G401.6 (cell line): ENCODE results near the gene FAF1.
A peak's percentile ranks its signal among the peaks of the same experiment; 100 is the strongest.
"Not testable (repeated sequence)": the region's sequence is repeated elsewhere in the genome, so short reads cannot be mapped to it uniquely, and the experiment has no call there.

Source experiments
- FAIRE-seq: peaks from 2 replicates; lab custom pipeline; 2012; peaks lifted over from hg19 to GRCh38; lab: Jason Lieb, UNC

Gene FAF1

DNA sequence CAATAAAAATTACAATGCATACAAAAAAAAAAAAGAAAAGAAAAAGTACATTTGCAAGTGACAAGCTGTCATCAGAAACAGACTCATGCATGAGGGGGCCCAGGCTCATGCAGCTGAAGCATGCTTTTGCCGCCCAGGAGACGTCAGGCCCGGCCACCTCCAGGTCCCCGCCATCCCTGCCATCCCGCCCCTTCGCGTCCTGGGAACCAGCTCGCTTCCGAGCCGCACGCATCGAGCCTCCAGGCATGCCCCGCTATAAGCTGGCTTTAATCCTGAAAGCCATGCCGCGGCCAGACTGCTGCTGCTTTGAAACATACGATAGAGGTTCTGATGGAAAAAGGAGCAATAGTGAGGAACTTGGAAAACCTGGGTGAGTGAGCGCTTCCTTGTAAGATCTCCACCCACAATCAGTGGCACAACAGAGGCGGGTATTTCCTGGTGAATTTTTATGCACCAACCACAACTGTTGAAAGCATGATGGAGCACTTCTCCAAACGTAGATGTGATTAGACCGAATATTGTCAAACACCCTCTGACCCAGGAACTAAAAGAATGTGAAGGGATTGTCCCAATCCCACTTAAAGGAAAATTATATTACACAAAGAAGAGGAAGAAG is 113.7 kb downstream of the FAF1 start:
- no peak for FAIRE-seq

- no peak for FAIRE-seq
Observed at GRCh38 chr1:50841791-50842387, 118.2 kb downstream of the FAF1 start.

- FAIRE-seq = no peak
Observed at GRCh38 chr1:50836117-50836516, 124.0 kb downstream of the FAF1 start.

- FAIRE-seq = no peak
Observed at GRCh38 chr1:50833216-50833615, 126.9 kb downstream of the FAF1 start.

- FAIRE-seq = no peak
Observed at GRCh38 chr1:50832167-50832566, 127.9 kb downstream of the FAF1 start.

DNA sequence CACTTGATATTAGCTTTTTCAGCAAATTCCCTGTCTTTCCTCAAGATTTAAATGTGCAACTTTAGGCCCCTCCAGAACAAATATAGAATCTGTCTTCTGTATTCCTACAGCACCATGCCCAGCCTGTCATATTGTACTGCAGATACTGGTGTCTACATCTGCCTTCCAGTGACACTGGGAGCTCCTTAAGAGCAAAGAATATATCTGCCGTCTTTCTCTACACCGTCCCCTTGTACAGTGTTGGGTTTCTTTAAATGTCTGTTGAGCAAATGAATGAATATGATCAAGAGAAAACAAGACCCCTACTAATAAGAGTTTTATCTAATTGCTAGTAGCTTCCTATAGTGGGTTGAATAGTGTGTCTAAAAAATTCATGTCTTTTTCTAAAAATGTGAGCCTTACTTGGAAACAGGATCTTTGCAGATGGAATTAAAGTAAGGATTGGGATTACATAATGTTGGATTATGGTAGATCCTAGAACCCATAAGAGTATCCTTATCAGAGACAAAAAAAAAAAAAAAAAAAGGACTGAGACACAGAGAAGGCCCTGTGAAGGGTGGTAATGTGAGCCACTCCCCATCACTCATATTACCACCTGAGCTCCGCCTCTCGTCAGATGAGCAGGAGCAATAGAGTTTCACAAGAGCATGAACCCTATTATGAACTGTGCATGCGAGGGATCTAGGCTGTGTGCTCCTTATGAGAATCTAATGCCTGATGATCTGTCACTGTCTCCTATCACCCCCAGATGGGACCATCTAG is 128.6 kb downstream of the FAF1 start:
- FAIRE-seq = no peak

- peak; percentile 6 for FAIRE-seq
Observed at GRCh38 chr1:50830621-50831020, 129.4 kb downstream of the FAF1 start.

DNA sequence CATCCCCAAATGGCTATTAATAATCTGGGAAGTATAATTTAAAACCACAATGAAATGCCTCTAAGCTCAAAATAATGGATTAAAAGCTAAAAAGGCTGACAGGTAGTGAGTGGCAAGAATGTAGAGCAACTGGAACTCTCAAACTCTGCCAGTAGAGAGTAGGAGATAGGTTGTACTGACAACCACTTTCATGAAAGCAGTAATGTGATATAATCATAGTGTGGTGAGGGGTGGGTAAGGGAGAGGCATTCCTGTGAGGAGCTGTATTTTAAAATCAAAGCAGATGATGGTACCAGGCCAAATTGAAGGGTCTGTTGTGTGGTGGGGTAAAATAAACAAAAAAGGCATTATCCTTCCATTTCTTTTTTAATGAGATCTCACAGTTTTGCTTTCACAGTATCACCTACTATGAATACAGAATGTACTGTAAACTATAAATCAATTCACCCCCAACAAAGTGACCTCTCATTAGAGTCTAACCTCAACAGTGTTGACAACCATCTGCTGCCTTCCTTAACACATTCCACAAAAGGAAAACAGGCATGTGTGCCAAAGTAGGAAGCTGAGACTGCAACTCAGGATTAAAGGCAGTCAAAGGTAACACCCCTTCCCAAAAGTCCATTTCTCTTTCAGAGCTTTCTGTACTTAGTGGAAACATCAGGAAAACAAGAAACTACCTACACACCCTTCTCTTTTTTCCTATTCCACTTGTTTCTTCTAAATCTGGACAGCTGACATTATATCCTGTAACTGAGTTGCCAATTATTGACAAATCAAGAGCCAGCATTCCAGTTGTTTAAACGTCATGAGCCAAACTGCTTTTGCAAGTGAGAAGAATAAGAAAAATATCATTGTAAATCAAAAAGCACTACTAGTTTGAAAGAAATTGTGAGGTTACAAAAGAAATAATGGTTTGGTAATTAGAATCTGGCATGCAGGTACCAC is 130.8 kb downstream of the FAF1 start:
- no peak for FAIRE-seq

DNA sequence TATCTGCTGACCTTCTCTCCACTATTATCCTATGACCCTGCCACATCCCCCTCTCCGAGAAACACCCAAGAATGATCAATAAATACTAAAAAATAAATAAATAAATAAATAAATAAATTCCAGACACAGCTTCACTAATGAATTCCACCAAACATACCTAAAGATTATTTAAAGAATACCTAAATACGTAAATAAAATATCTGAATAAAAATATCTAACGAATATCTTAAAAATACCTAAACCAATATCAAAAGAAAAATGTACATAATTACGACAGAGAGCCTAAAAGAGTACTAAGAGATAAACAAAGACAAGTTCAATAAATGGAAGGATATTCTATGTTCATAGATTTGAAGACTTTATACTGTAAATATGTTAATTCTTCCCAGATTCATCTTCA is 132.5 kb downstream of the FAF1 start:
- FAIRE-seq = peak; percentile 41

- not testable (repeated sequence) for FAIRE-seq
Observed at GRCh38 chr1:50826792-50827191, 133.3 kb downstream of the FAF1 start.

- no peak for FAIRE-seq
Observed at GRCh38 chr1:50822035-50822776, 137.9 kb downstream of the FAF1 start.

- no peak for FAIRE-seq
Observed at GRCh38 chr1:50820545-50820944, 139.5 kb downstream of the FAF1 start.

- FAIRE-seq = no peak
Observed at GRCh38 chr1:50812346-50812745, 147.7 kb downstream of the FAF1 start.

GRCh38 chr1:50808296-50808695 is 151.8 kb downstream of the FAF1 start:
- FAIRE-seq = no peak

DNA sequence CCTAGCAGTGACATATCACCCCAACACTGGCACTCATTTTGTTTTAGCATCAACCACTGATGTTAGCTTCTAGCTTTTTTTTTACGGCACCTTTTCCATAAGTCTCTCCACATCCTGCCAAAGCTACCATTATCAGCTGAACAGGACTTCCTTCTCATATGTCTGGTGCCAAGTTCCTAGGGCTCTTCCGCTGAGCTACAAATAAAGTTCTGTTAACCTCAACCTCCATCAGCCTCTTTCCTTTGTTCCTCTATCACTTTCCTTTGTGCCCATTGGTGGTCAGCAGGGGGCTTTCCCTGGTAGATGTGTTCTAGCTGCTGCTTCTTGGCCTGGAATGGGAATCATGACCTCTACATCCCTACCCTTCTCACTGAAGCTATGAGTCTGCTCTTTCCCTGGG is 163.8 kb downstream of the FAF1 start:
- FAIRE-seq = no peak

GRCh38 chr1:50793521-50793920 is 166.5 kb downstream of the FAF1 start:
- no peak for FAIRE-seq

GRCh38 chr1:50787266-50787665 is 172.8 kb downstream of the FAF1 start:
- no peak for FAIRE-seq

GRCh38 chr1:50783286-50783685 is 176.8 kb downstream of the FAF1 start:
- FAIRE-seq = no peak

GRCh38 chr1:50780797-50781196 is 179.3 kb downstream of the FAF1 start:
- FAIRE-seq = no peak

GRCh38 chr1:50779801-50780200 is 180.3 kb downstream of the FAF1 start:
- FAIRE-seq = no peak

DNA sequence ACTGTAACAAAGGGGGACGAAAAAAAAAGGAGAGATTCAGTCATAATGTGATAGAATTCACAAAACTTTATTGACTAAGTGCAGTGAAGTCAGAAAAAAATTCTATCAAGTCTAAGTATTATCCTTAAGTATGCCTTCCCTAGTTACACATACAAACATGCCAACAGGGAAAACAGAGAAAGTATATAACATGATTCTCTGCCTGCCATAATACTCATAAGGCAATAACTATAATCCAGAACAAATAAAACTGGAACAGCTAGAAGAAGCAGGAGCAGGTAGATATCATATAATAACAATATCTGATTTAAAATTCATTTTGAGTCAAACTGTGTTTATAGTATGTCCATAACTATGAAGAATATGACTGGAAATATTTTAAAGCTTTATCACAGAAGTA is 184.3 kb downstream of the FAF1 start:
- no peak for FAIRE-seq
